Retinal pigment epithelial cell (primary cell): Measurements from ENCODE around the gene APCDD1.
A peak's percentile ranks its signal among the peaks of the same experiment; 100 is the strongest.

Source experiments
- DNase-seq: peaks from one replicate; pipeline ENCODE4 v3.0.0-alpha.2; 2010; ENCODE audit warnings: low read depth
- H3K4me3 ChIP-seq: 2 replicates; pipeline ENCODE4 v1.5.1; 2011; ENCODE audit warnings: mild to moderate bottlenecking, low read length, control low read depth, moderate library complexity
- CTCF ChIP-seq: conservative IDR thresholded peaks from 2 replicates; pipeline ENCODE4 v1.5.1; 2011; ENCODE audit warnings: low read depth, low read length, control low read depth, inconsistent platforms

APCDD1 gene

GRCh38 chr18:10515456-10515855 lies 61.0 kb downstream of the APCDD1 start:
- H3K4me3 ChIP-seq: no peak overlapping the region
- no peak for TF ChIP-seq CTCF
- DNase-seq: no peak

- DNase-seq: no peak
Observed at GRCh38 chr18:10516078-10516477, 61.6 kb downstream of the APCDD1 start.

GRCh38 chr18:10518595-10519255 lies 64.3 kb downstream of the APCDD1 start:
- no peak for DNase-seq
- TF ChIP-seq CTCF: peak; percentile 45
- H3K4me3 ChIP-seq: no peak overlapping the region

More at GRCh38 chr18:10516078-10516477, 61.6 kb downstream of the APCDD1 start:
- no peak for TF ChIP-seq CTCF
- no peak overlapping the region for H3K4me3 ChIP-seq

GRCh38 chr18:10519366-10519765 lies 64.9 kb downstream of the APCDD1 start:
- no peak for DNase-seq
- no peak for TF ChIP-seq CTCF
- H3K4me3 ChIP-seq: no peak overlapping the region

- DNase-seq: peak; percentile 76
- no peak overlapping the region for H3K4me3 ChIP-seq
Observed at GRCh38 chr18:10519999-10520935, 65.8 kb downstream of the APCDD1 start.

GRCh38 chr18:10521566-10521965 lies 67.1 kb downstream of the APCDD1 start:
- H3K4me3 ChIP-seq: no peak overlapping the region
- no peak for TF ChIP-seq CTCF
- DNase-seq: no peak

More at GRCh38 chr18:10519999-10520935, 65.8 kb downstream of the APCDD1 start:
- TF ChIP-seq CTCF: peak; percentile 77
